Pancreas (tissue), 10 donors: ENCODE measurements around the gene ACTR10. TPM values are rescaled to one million over a fixed set of nuclear protein-coding genes. Genes with fewer than 3 reads are reported as not detected.

ENCODE experiments used
- ATAC-seq, 4 donors: fragments of 200-7000 bp; cut with Tn5 transposase; one replicate each; pipeline versions ENCODE4 v1.8.0 to v1.9.1; 2020; ENCODE audit warnings: mild to moderate bottlenecking in 4 of 4, moderate library complexity in 4 of 4
- DNase-seq, 6 donors: peaks; one replicate each; pipeline ENCODE4 v3.0.0-alpha.2; 2020
- FAIRE-seq: peaks from 2 replicates; lab custom pipeline; 2012; peaks lifted over from hg19 to GRCh38; lab: Jason Lieb, UNC
- H3K27ac ChIP-seq, 4 donors: fragments of 200-600 bp; sonication (generic); 1 replicate in 3 of 4; 2 replicates in 1 of 4; pipeline versions ENCODE4 v1.5.0 to v1.8.0; 2020
- H3K27me3 ChIP-seq, 4 donors: fragments of 200-600 bp; one replicate each; pipeline ENCODE4 v1.8.0; 2021
- H3K36me3 ChIP-seq, 3 donors: fragments of 200-600 bp; sonication (generic) in 1 of 3; one replicate each; pipeline versions ENCODE4 v1.5.0 to v1.8.0; 2020 to 2021
- H3K4me1 ChIP-seq, 3 donors: fragments of 200-600 bp; one replicate each; pipeline ENCODE4 v1.8.0; 2021
- H3K4me3 ChIP-seq, 4 donors: fragments of 200-600 bp; sonication (generic) in 2 of 4; one replicate each; pipeline versions ENCODE4 v1.5.0 to v1.8.0; 2020 to 2021
- H3K9me3 ChIP-seq, 4 donors: fragments of 200-600 bp; one replicate each; pipeline ENCODE4 v1.8.0; 2021
- WGBS, 2 donors: extraction: QIAGEN DNeasy Blood & Tissue Kit; methylation state at CpG; one replicate each; pipeline ENCODE4 v1.1.7; 2013; 5-methylcytosine and 5-hydroxymethylcytosine counted together
- intact Hi-C, 3 donors: fragments of 100-400 bp; cut with DNase I; formaldehyde crosslinking; loops; one replicate each; pipeline versions ENCODE4 v1.11.1 to v1.14.2; 2022
- polyA plus RNA-seq, 2 donors: library from polyadenylated mRNA; stranded (reverse); fragments of 200-250 nt; gene quantifications; one replicate each; pipeline ENCODE4 v1.2.3, GENCODE V29; 2013
- total RNA-seq, 6 donors: library from RNA; stranded (reverse); fragmentation: NEBNext Ultra II Directional in 4 of 6; extraction: Animal tissue kit (Norgen Biotek cat#: 25700) in 4 of 6; gene quantifications; one replicate each; pipeline versions ENCODE4 v1.2.1 to v1.2.4, GENCODE V29; 2021 to 2023
- TF ChIP-seq, protein P1 (sequence below), 4 donors: fragments of 200-600 bp; sonication (generic) in 3 of 4; IDR thresholded peaks; one replicate each; pipeline versions ENCODE4 v1.5.0 to v1.8.0; 2021; ENCODE audit warnings: antibody characterized with exemption in 4 of 4
- donor health status: healthy with polysubstance abuse.
- donor health status: DM: no; HTN: no; CAD: no; lungs with moderate emphysema.
- donor health status: DM: no; HTN: no; CAD: no.
- donor health status: control.
- donor health status: control.
- donor health status: Bipolar disorder and iron deficiency.
- donor health status: DM: yes; HTN: yes; CAD: no.
- donor health status: DM: no; HTN: no; CAD: no.
- donor health status: DM: no; HTN: no; CAD: no.
- donor health status: DM: yes; HTN: yes; CAD: no.

The ACTR10 gene
- total and polyA plus RNA-seq, 8 donors, result 19.7 to 58.9 (median 23.2) TPM

GRCh38 chr14:58215191-58215914, 15.4 kb downstream of the ACTR10 start:
- 86 to 92% methylated on average over 2 of the region's 2 CpGs for WGBS, 2 donors
- ATAC-seq (no peak), FAIRE-seq (no peak), DNase-seq (no peak)
- Histone ChIP-seq H3K4me1 (no peaks in the 10 kb centered on the region), H3K27me3 (no peaks in the 10 kb centered on the region), H3K9me3 (no peaks in the 10 kb centered on the region), H3K27ac (no peak overlapping the region), H3K36me3 (peaks cover 0 to 43% (median 3%) of the 10 kb centered on the region in 3 donors), H3K4me3 (no peak overlapping the region)
- intact Hi-C loops, result no loop called here
- TF ChIP-seq, protein P1, sequence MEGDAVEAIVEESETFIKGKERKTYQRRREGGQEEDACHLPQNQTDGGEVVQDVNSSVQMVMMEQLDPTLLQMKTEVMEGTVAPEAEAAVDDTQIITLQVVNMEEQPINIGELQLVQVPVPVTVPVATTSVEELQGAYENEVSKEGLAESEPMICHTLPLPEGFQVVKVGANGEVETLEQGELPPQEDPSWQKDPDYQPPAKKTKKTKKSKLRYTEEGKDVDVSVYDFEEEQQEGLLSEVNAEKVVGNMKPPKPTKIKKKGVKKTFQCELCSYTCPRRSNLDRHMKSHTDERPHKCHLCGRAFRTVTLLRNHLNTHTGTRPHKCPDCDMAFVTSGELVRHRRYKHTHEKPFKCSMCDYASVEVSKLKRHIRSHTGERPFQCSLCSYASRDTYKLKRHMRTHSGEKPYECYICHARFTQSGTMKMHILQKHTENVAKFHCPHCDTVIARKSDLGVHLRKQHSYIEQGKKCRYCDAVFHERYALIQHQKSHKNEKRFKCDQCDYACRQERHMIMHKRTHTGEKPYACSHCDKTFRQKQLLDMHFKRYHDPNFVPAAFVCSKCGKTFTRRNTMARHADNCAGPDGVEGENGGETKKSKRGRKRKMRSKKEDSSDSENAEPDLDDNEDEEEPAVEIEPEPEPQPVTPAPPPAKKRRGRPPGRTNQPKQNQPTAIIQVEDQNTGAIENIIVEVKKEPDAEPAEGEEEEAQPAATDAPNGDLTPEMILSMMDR (IDR thresholded peaks at IDR 0.05), result no peak

- ATAC-seq (no peak), DNase-seq (no peak), FAIRE-seq (no peak)
- Histone ChIP-seq H3K27me3 (no peaks in the 10 kb centered on the region), H3K9me3 (no peaks in the 10 kb centered on the region), H3K4me1 (no peaks in the 10 kb centered on the region), H3K36me3 (peaks cover 0 to 31% (median 3%) of the 10 kb centered on the region in 3 donors), H3K4me3 (no peak overlapping the region), H3K27ac (no peak overlapping the region)
- intact Hi-C loops, result no loop called here
- TF ChIP-seq, protein P1 (IDR thresholded peaks at IDR 0.05), result no peak
- WGBS, 2 donors, result 94 to 95% methylated on average over 2 of the region's 2 CpGs
Measured at GRCh38 chr14:58216544-58216943, 16.6 kb downstream of the ACTR10 start.

GRCh38 chr14:58227096-58227819, 27.3 kb downstream of the ACTR10 start:
- Histone ChIP-seq H3K9me3 (no peaks in the 10 kb centered on the region), H3K27ac (no peak overlapping the region), H3K36me3 (peaks cover 0 to 3% (median 0%) of the 10 kb centered on the region in 3 donors), H3K4me1 (no peaks in the 10 kb centered on the region), H3K4me3 (no peak overlapping the region), H3K27me3 (no peaks in the 10 kb centered on the region)
- 97 to 100% methylated on average over 5 of the region's 5 CpGs for WGBS, 2 donors
- intact Hi-C loops, result no loop called here
- TF ChIP-seq, protein P1 (IDR thresholded peaks at IDR 0.05), result no peak
- no peak for FAIRE-seq
- ATAC-seq, result no peak
- DNase-seq, result no peak

- Histone ChIP-seq H3K4me3 (peak overlapping the region in 3 of 4 donors; percentile 22 to 54 (median 49)), H3K27me3 (no peaks in the 10 kb centered on the region), H3K4me1 (peaks cover 0 to 10% (median 6%) of the 10 kb centered on the region in 3 donors), H3K27ac (peak overlapping the region in 3 of 4 donors; percentile 47 to 86 (median 83)), H3K9me3 (no peaks in the 10 kb centered on the region), H3K36me3 (no peaks in the 10 kb centered on the region)
- peak in 1 of 6 donors; percentile 29 for DNase-seq
- peak; percentile 24 to 67 (median 54) for ATAC-seq
- WGBS, 2 donors, result 23 to 25% methylated on average over 16 of the region's 16 CpGs
- FAIRE-seq, result no peak
- TF ChIP-seq, protein P1 (IDR thresholded peaks at IDR 0.05), result no peak
- intact Hi-C loops, result no loop called here
Measured at GRCh38 chr14:58238252-58239243, 38.6 kb downstream of the ACTR10 start.
